HK-2 (cell line): Measurements from ENCODE around the gene DNAI7.

Source experiments
- DNase-seq: peaks from one replicate; pipeline ENCODE4 v3.0.0-alpha.2; 2018; ENCODE audit not compliant: unreplicated experiment

The DNAI7 gene, protein sequence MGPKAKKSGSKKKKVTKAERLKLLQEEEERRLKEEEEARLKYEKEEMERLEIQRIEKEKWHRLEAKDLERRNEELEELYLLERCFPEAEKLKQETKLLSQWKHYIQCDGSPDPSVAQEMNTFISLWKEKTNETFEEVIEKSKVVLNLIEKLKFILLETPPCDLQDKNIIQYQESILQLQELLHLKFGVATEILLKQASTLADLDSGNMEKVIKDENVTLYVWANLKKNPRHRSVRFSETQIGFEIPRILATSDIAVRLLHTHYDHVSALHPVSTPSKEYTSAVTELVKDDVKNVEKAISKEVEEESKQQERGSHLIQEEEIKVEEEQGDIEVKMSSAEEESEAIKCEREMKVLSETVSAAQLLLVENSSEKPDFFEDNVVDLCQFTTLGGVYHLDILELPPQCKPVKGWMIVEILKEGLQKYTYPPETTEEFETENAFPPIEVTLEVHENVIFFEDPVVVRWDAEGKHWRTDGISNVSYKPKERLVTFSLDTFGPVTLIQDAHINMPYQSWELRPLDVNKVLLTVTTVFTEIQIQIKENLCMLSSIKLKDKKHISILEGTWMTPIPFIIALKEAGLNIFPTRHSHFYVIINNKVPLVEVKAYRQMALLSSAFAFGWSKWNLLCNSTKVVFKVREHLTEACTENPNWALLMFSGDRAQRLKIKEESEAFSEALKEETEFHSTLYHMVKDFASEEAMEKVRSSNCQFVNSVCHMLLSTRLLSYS

DNA sequence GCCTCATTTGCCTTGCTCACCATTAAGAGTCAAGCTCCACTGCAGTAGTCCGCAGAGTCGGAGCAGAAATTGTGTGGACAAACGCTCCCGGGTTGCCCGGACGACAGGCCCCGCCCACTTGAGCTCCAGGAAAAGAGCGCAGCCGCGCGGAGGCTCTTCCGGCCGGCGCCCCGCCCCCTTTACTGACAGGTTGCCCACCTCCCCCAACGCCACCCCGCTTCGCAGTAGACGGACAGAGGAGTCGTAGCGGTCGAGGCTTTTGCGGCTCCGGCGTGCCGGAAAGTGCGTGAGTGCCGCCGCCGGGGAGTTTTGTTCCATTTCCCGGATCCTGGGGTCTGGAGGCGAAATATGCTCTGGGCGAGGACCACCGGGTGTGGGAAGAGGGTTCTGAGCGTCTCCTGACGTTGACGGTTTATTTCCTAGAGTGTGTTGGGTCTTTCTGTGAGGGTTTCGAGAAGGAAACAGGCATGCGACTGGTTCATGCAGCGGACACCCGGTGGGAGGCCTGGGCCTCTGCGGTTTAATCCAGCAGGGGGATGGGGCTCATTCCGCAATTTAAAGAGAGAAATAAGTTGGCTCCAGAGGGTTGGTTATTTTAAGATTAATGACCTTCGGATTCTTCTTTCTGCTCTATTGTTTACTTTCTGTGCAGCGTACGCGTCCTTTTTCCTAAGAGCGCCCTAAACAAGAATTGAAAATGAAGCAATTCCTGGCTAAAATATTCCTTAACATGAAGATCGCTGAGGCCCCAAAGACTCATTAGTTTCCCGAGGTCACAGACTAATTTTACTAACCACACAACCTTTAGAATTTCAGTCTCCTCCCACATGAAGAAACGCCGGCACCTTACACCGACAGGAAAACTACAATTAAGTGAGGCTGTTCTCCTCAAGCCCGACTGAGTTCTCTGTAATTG is at the start of gene DNAI7, which contains the start of gene ETFRF1:
TSS of gene DNAI7 (minus strand) at position 105 of the 916 bp plus-strand sequence. CDS start at position 23, 82 bp downstream.
TSS of gene ETFRF1 (plus strand) at position 182 of the 916 bp plus-strand sequence. CDS start 8,720 bp downstream, outside the sequence.
- peak; percentile 93 for DNase-seq

DNA sequence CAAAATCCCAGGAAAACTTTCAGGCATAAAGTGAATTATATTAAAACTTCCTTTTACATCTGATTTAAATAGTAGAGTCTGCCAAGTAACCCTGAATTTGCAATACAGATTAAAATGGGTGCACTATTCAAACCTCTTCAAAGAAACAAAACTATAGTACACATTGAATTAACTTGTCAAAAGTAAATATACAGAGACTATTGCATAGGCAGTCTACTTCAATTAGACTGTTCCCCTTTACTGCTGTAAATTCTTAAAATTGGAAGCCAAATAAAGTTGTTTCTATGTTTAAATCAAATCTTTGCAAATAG is 48.7 kb upstream of the DNAI7 start:
- no peak for DNase-seq

DNA sequence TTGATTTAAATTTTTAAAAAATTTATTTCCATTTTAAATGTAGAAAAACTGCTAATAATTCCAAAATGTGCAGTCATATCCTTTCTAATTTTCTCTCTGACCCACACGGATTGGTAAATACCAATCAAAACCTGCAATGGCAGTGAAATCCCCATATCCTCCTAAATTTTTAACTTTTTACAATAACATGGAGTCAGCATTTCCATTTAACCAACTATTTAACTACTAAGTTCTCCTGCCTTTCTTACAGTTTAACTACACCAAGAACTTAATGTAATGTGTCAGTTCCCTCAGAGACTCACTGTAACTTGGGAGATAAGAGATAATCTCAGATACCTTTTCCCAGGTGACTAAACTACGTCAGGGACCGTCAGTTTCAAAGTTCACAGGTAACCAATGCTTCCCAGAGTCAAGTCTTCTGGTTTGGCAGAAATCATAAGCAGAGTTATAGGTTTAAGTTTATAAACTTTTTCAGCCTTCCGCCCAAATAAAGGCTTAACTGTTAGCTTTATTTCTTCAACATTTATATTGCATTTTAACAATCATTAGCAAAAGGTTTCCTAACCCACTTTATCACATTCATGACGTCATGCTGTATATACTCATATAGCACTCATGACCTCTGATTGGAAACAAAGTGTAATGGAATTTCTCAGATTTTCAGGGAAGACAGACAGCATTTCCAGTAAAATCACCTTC is 48.2 kb upstream of the DNAI7 start:
- no peak for DNase-seq

DNA sequence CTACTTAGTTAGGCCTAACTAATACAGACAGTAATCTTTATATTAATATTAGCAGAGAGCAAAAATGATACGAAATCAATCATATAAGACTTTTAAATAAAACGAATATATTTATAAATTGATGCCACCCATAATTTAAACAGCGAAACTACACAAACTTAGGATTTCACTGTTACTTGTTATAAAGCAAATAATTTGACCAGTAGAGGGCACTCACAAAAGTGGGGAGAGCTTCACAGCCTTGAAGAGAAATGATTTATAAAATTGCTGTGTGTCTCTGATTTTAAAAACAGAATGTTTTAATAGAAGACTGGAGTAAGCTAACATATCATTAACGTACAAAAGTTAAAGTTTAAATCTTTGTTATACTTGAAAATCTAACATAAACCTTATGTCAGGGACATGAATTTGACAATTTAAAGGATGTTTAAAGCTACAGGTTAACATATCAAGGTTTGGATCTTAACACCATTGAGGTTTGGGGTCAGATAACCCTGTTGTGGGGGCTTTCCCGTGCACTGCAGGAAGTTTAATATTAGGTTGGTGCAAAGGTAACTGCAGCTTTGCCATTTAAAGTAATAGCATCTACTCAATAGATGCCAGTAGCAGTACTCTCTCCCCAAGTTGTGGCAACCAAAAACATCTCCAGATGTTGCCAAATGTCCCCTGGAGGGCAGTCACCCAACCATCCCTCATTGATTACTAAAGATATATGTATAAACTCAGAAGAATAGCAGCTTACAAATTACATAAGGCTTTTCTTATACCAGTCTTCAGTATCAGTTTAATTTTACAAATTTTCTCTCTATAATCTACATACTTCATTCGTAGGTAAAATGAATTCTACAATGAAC is 46.4 kb upstream of the DNAI7 start:
- DNase-seq: no peak

DNA sequence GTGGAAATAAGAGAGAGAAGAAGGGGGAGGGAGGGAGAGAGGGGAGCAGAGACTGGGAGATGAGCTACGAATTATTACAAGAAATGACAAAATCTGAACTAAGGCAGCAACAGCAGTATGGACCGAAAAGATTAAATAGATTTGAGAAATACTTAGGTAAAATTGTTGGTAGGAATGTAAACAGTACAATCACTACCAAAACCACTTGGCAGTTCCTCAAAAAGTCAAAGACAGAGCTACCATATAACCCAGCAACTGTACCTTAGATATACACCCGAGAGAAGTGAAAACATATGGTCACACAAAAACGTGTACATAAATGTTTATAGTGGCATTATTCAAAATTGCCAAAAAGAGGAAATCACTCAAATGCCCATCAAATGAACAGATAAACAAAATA is 41.7 kb upstream of the DNAI7 start:
- no peak for DNase-seq

DNA sequence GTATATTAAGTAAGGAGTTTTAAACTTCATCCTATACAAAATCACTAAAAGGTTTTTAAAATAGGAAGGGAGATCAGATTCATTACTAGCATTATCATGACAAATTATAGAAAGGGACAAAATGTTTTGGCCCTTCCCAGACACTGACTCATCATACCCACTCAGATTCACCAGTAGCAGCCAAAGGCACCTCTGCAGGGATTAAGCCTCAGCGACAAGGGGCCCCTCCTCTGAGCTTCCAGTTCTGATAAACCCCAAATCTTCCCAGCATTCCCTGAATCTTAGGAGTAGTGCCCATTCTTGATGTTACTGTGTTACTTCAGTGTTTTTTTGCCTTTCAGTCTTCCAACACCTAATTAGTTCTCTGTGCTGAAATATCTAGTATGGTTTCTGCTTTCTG is 41.2 kb upstream of the DNAI7 start:
- no peak for DNase-seq

DNA sequence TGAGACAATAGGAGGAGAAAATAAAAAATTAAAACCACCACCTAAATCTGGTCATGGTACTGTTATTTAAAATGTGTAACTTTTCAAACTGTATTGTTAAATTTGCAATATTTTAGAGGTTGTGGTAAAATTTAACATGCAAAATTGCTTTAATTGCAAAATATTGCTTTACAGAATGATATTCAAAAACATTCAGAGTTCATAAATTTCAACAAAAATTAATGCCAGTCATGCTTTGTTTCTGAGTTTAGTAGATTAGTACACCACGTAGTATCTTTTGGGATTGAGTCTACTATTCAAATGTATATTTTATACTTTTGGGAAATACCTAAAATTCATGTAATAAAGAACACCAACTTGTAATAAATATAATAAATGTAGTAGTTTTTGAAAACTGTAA is 18.4 kb upstream of the DNAI7 start:
- DNase-seq: no peak

DNA sequence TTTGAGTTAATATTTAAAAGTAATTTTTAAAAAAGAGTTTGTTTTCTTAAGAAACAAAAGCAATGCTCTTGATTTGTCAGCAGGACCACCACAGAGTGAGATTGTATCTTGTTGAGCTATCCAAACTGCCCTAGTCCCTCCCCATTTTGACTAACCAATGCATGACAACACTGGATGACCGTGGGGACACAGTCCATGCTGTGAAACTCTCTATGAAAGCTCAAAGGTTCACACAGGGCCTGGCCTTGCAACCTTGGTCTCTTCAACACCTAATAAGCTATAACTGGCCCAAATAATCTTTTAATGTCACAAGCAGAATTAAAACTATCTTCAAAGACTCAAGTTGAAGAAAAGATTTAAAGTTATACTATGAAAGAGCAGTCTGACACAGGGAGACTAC is 13.6 kb upstream of the DNAI7 start:
- DNase-seq: no peak

DNA sequence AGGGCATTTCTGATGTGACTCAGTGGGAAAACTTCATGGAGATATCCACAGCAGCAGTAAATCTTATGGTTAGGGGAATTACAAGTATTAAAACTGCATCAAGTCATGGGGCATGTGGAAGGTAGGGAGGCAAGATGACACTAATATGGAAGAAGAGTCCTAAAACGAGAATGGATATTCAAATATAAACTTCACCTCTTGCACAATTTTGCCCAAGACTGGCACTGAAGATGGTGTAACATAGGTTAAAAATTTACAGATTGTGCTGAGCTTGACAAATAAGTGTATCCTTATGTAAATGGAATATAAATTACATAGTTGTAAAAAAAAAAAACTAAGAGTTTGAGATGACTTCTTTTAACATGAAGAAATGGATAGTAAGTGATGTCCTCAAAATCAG is 12.9 kb upstream of the DNAI7 start:
- DNase-seq: no peak

DNA sequence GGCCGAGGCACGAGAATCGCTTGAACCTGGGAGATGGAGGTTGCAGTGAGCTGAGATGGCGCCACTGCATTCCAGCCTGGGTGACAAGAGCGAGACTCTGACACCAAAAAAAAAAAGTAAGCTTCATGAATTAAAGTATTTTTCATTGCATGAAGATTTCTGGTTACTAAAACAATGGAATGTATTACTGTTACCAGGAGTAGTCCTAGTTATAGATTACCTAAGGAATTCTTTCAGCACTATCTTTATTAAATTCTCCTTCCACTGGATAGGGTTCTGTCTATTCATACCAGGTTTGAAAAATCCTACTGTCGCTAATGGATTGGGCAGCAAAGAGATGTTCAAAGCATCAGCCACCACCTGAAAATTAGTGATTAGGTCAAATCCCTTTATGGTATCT is 12.5 kb upstream of the DNAI7 start:
- DNase-seq: no peak

DNA sequence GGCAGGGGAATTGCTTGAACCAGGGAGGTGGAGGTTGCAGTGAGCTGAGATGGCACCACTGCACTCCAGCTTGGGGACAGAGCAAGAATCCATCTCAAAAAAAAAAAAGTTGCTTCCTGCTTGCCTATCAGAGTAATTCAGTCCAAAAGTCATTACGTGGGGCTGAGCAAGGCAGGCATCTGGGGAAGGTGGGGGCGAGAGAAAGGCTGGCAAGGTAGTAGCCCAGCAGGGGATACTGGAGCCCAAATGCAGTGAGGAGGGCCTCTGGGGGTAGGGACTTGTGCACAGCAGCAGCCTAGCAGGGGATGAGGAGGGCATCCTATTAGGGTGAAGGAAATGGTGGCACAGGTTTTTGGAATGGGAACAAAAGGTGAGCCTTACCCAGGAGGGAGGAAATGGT is 7.2 kb upstream of the DNAI7 start:
- DNase-seq: no peak

DNA sequence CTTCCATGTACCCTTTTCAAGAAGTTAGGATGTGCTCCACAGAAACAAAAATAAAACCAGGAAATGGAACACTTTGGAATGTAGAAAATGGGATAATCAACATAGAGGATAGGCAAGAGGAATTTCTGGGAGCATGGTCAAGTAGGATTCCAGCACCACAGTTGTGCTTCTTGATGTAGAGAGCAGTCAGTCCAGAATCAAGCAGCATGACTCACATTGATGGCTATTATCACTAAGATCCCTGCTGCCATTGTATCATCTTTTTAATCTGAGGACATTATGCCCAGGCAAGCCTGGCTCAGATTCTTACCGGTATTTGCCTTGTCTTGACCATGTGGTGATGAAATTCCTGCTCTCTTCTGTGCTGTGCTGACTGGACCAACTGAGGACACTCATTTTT is 5.7 kb upstream of the DNAI7 start:
- no peak for DNase-seq

DNA sequence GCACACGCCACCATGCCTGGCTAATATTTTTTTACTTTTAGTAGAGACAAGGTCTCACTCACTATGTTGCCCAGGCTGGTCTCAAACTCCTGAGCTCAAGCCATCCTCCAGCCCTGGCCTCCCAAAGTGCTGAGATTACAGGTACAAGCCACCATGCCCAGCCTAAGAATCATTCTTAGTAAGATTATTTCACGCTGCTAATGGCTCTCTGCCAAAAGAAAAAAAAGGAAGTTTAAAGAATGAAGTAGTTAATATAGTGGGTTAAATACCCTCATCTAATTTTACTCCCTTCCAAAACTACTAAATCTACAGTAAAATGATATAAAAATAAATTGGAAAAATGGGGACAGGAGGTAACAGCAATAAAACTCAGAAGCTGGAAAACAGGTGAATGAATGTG is 2.6 kb upstream of the DNAI7 start:
- no peak for DNase-seq

DNA sequence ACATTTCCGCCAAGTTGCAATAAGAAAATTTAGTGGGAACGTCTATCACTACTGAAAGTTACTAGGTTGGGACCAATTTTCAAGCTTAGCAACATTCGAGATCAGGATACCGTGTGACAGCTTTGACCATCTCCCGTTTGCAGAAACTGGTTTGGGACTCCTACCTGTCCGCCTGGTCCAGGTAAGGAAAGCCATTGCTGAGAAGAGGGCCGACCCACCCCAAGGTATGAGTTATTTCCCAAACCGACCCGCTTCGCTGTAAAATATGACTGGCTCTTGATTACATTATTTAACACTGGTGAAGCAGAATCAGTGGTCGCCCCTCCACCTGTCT is 271 bp downstream of the DNAI7 start:
- no peak for DNase-seq

DNA sequence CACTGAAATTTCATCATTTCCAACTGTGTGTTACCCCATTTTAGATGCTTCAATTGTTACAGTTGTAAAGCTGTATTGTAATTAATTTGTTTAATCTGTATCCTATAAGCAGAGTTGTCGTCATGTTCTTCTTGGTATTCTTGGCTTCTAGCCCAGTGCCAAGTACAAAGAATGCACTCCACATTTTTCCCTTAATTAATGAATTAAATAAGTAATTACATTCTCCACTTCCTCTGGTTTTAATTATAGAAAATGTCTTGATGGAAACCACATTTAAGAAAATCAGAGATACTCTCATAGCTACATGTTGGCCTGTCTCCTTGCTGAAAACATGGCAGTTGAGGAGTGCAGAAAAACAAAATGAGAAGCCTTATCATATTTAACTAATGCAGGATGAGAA is 746 bp downstream of the DNAI7 start:
- no peak for DNase-seq

DNA sequence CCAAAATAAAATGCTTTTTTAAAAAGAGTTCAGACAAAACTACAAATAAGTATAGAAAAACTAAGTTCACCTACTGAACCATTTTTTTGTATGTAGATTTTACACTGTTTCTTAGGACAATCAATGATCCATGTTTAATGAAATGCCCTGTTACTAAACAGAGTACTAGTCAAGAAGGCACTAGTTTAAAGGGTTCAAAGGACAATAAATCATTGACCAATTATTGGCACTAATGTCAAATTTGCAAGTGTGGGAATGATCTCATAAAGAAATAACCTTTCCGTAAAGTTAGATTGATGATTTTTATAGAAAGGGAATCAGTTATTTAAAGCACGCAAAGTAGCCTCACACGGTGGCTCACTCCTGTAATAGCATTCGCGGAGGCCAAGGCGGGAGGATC is 4.2 kb downstream of the DNAI7 start:
- no peak for DNase-seq

DNA sequence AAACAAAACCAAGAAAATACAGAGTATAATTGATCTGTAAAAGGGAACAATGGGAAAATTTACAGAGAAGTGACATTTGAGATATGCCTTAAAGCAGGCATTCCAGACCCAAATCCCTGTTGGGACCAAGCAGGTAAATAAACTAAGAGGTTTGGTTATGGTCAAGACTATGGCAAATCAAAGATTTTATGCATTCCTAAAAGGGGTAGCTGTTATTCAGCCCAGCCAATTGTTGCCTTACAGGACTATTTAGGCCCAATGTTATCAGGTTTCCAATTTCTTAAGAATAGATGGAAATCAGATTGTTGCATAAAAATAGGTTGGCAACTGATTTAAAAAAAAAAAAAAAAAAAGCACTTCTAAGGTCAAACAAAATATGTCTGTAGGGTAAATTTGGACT is 5.3 kb downstream of the DNAI7 start:
- no peak for DNase-seq

DNA sequence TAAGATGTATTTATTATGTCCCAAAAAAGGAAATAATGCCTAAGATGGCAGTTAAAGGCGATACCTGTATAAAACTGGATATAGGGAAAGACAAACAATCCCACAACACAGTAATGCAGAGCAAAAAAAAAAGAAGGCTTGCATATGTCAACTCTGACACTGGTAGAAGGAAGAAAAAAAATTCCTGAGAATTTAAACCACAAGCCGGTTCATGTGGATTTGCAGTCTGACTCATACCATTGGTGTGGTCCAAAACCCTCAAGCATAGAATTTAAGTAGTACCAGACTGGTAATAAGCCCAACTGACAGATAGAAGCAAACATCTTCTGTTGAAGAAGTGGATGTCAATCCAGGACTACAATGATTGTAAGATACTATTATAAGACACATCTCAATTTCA is 7.2 kb downstream of the DNAI7 start:
- DNase-seq: no peak

DNA sequence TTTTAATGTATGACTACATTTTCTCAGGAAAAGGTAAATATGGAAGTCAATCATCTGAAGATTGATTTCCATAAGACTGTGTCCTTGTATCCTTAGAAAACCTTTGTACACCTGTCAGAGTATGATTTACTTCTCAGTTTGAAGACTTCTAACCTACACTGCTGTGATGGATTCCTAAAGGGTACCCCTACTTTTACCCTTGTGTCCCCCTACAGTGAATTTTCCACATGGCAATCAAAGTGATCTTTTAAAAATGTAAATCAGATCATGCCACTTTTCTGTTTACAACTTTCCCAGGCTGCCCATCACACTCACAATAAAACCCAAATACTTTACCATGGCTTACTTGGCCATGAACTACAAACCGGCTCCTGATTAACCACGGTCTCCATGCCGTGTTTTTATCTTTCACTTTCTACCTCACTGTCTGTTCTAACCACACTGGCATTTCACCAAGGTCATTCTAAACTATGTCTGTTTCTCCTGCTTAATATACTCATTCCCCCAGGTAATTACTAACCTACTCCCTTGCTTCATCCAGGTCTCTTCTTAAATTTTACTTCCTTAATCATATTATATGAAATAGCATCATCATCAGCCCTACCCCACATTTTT is 8.1 kb downstream of the DNAI7 start:
- no peak for DNase-seq

DNA sequence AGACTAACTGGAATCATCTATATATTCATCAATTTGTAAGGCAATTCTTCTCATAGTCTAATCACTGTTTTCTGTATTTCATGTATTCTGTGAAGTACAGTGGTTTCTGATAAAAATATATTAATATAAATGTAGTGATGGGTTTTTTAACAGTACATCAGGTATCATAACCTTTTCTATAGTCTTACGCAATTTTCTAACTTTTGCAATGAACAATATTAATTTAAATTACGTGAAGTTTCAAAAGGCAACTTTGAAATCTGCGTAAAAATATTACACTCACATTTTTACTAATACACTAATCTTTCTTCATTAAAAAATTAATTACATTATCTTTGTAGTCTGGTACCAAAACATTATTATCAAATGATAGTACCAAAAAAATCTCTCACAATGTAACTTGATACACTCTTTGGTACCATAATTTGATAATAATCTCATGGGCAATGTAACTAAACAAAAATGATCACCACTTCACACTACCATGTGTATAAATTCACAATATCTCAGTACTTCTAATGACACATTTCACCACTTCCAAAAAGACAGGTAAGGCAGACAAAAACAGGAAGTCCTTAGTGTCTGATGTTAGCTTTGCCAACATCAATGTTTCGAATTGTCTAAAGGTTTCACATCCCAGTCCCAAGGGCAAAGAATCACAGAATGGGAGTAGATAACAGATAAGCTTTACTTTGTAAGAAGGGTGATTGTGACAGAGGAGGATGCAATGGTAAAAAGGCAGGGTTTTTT is 8.7 kb downstream of the DNAI7 start:
- DNase-seq: no peak
